HG03097 (cell line): ENCODE data around the gene ADGRF1.
"Not testable (repeated sequence)": the region's sequence is repeated elsewhere in the genome, so short reads cannot be mapped to it uniquely, and the experiment has no call there.

ENCODE experiments used
- ATAC-seq: cut with Tn5 transposase; IDR thresholded peaks from one replicate; pipeline ENCODE4 v1.9.1; 2021; ENCODE audit not compliant: unreplicated experiment, low FRiP score

Gene ADGRF1

DNA sequence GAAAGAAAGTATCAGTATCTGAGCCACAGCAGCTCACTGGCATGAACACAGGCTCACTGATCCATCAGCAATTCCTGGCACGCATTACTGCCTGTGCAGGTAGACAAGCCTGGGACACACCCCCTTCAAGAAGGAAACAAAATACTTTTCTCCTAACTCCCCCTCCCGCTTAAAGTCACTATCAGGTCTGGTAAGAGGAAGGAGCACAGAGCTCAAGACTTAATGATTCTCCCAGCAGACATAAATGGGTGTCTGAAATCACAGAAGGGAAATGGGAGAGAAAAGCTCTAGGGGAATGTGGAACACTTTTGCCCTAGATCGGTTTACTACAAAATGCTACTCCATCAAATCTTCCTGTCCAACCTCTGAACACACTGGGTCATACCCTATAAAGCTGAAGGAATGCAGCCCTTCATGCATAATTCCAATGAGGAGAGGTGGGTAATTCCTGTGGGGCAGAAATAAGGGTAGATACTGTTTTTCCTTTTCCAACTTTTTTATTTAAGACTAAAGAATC, at the start of gene ADGRF1:
Gene ADGRF1, minus strand, starts transcription at position 58 of the 517 bp plus-strand sequence. CDS start 13,271 bp downstream, outside the sequence.
- no peak for ATAC-seq

DNA sequence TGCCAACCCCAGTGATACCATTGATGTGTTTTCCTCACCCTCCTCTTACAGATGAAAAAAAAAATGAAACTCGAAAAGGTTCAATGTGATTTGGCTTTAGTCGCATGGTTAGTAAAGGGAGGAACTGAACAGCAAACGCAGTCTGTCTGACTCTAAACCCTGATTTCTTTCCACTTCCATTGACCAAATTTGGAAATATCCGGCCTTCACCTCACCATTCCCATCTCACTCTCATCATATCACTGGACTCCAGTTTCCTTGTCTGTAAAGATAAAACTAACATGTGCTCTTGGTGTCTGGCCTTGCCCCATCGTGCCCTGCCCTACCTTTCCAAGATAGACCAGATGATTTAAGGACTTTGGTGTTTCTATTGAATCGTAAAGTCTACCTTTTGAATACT, 48.7 kb upstream of the ADGRF1 start:
- no peak for ATAC-seq

- not testable (repeated sequence) for ATAC-seq
These were observed 47.3 kb upstream of the ADGRF1 start for GRCh38 chr6:47089473-47089872.

DNA sequence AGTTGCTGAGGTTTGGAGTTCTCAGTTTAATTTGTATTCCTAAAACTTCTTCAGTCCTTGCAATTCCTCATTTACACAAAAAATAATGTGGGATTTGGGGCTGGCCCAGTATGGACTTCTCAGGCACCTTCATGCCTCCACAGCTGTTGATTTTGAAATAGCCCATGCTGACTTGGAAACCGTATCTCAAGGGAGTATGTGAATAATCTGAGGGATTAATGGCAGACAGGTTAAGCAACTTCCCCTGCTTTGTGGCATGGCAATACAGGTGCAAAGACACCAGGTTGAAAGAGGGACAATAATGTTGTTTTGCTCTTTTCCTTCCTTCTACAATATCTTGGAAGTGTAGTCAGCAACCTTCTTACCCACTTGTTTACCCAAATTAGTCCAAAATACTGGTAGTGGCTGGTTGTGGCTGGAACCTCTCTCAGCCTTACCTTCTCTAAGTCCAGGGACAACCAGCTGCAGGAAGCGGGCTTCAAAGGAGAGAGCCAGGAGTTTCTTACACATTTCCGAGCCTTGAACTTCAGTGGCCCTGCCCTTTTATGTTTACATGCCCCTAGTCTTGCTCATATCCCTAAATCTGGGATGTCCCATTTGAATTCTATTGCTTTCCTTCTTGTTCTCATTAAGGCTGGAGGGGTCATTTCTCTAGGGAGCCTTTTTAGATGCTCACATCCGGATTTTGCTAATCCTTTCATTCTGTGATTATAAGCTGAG, 44.1 kb upstream of the ADGRF1 start:
- no peak for ATAC-seq

DNA sequence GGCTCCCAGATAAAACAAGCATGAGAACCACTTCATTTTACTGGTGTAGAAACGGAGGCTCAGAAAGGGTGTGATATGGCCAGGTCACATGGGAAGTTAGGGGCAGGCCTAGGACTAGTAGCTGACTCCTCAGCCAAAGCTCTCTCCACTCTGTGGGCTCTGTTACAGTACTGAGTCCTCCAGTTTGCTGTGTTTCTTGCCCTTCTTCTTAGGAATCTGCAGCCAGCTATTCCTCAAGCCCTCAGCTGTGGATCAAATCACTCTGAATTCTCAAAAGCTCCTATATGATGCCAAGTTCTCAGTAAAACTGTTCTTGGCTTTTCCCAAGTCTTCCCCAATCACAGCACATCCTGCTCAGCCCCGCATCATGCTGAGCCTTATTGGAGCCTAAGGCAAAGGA, 42.5 kb upstream of the ADGRF1 start:
- no peak for ATAC-seq

- no peak for ATAC-seq
These were observed 41.5 kb upstream of the ADGRF1 start for GRCh38 chr6:47083586-47084047.

DNA sequence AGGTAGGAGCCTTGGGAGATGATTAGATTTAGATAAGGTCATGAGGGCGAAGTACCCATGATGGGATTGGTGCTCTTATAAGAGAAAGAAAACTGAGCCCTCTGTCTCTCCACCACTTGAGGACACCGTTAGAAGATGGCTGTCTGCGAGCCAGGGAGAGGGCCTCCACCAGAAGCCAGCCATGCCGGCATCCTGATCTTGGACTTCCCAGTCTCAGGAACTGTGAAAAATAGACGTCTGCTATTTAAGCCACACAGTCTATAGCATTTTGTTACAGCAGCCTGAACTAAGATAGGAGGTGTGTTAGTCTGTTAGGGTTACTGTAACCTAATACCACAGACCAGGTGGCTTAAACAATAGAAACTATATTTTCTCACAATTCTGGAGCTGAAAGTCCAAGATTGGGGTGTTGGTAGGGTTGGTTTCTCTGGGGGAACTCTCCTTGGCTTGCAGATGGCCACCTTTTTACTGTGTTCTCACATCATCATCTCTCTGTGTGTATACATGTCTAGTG, 38.0 kb upstream of the ADGRF1 start:
- no peak for ATAC-seq

GRCh38 chr6:47079638-47080037, 37.5 kb upstream of the ADGRF1 start:
- no peak for ATAC-seq

DNA sequence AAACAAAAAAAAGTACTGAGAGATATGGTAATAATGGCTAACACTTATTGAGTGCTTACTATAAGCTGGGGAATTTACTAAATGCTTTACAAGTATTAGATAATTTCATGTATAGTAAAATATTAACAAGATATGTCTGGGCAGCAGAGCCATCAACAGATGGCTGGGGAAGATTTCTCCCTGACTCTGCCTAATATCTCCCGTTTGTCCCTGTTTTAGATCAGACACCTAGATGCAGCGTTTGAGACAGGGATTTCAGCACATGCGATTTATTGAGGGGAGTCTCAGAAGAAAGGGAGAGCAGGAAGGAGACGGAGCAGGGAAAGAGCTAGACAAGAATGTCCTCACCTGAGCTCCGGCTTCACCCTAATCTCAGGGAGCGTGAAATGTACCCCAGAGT, 36.9 kb upstream of the ADGRF1 start:
- no peak for ATAC-seq

GRCh38 chr6:47076422-47077344, 34.6 kb upstream of the ADGRF1 start:
- ATAC-seq = no peak

GRCh38 chr6:47075741-47076421, 33.7 kb upstream of the ADGRF1 start:
- ATAC-seq = no peak

- no peak for ATAC-seq
These were observed 33.0 kb upstream of the ADGRF1 start for GRCh38 chr6:47075168-47075567.

DNA sequence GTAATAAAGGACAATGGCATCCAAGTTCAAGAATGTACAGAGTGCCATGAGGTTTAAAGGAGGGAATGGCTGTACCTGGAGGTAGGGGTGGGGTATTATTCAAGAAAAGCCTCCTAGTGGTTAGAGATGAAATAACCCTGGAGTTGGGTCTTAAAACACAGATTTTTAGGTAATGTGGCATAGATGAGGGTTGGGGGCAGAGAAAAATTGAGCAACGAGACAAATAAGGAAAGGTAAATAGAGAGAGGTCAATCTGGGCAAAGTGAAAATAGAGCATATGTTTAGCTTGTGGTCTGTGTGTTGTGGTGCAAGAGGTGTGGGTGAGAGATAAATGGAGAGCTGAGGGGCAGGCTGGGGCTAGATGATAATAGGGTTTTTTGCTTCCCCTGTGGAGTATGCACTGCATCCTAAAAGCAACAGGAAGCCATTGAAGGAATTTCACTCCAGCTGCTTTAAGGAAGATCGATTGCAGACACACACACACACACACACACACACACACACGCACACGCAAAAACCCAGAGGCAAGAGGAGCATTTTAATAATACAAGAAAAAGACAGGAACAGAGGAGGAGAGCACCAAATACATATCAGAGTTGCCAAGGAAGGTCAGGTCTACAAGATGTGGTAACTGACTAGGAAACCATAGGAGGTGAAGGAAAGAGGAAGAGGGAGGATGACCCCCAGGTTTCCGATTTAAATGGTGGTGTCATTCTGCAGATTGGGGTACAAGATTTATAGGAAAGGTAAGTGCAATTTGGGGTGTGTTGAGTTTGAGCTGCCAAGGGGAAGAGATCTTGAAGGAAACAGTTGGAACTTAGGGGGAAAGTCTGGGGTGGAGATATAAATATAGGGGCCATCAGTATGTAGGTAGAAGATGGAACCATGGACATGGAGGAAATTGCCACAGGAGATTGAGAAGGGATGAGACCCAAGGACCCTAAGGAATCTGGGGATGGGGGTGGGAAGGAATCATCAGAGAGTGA, 31.3 kb upstream of the ADGRF1 start:
- no peak for ATAC-seq

GRCh38 chr6:47072667-47073066, 30.5 kb upstream of the ADGRF1 start:
- no peak for ATAC-seq

DNA sequence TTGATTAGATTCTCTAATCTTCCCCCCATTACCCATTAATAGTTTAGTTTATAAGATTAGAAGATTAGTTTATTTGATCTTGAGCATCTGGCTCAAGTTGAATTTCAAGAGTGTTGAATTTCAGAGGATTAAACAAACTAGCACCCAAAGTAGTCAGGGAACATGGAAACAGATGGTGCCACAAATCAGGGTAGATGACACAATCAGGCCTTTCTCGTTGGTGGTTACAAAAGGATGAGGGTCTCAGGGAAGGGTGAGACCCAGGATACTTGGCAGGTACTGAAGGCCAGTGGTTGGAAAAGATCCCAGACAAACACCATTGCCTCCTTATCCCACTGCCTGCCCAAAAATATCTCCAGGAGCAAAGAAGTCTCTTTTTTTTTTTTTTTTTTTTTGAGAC, 29.5 kb upstream of the ADGRF1 start:
- no peak for ATAC-seq

DNA sequence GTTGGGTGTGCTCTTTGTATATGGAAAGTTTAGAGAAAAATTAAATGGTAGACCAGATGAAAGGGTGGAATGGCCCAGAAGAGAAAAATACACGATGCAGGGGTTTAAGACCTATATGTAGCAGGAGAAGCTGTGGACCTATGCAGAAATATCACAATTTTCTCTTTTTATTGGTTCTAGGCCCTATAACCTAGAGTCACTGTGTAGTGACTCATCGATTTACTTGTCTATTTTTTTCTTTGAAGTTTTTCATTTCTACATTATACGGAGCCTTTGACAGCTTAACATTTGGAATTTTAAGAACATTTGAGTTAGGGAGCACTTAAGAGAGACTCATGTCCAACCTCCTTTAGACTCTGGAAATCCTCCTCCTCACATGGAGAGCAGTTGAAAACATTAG, 28.3 kb upstream of the ADGRF1 start:
- no peak for ATAC-seq

DNA sequence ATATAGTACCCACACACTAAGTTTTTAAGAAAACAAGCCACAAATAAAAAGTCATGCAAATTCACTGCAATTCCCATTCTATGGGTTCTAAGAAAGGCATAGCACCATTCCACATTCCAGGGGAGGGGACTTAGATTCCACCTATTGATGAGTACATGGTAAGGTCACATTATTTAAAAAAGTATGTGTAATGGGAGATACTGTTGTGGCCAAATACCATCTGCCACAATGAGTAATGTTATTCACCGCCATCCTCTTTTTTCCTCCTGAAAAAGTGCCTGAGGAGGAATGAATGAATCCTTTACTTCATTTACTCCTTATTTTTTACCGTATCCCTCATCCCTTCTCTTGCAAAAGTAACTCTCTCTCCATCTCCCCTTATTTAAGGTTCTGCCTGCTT, 27.0 kb upstream of the ADGRF1 start:
- ATAC-seq = no peak

- no peak for ATAC-seq
These were observed 24.3 kb upstream of the ADGRF1 start for GRCh38 chr6:47066418-47066817.

DNA sequence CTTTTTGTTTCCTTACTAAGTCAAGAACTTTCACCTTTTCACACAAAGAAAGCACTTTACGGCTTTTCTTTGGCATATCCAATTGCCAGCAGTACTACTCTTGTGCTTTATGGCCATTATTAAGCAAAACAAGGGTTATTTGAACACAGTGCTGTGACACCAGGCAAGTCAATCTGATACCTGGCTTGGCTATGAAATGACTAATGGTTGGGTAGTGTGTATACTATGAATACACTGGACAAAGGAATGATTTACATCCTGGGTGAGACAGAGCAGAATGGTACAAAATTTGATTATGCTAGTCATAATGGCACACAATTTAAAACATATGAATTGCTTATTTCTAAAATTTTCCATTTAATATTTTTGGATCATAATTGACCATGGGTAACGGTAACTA, 22.1 kb upstream of the ADGRF1 start:
- no peak for ATAC-seq
